Cardiac muscle cell (in vitro differentiated cells and primary cell): ENCODE results near the gene AFTPH. TPM values are rescaled to one million over a fixed set of nuclear protein-coding genes. Genes with fewer than 3 reads are reported as not detected.

Experiments used
- DNase-seq, 2 donors: peaks; one replicate each; pipeline versions ENCODE4 v3.0.0 to v3.0.0-alpha.2; 2010 to 2017; ENCODE audit warnings: low read depth in 1 of 2, low spot score in 1 of 2
- H3K27ac ChIP-seq: fragments of 200-600 bp; sonication (generic); 2 replicates; pipeline ENCODE4 v1.5.1; 2016
- H3K27me3 ChIP-seq: fragments of 200-600 bp; sonication (generic); 2 replicates; pipeline ENCODE4 v1.6.0; 2016; ENCODE audit warnings: control low read depth
- H3K36me3 ChIP-seq: fragments of 200-600 bp; sonication (generic); 2 replicates; pipeline ENCODE4 v1.5.1; 2016; ENCODE audit warnings: control low read depth
- H3K4me1 ChIP-seq: fragments of 200-600 bp; sonication (generic); 2 replicates; pipeline ENCODE4 v1.8.1; 2017; ENCODE audit warnings: low read depth, mild to moderate bottlenecking, mixed run types
- H3K4me3 ChIP-seq: fragments of 200-600 bp; sonication (generic); 2 replicates; pipeline ENCODE4 v1.5.1; 2016; ENCODE audit warnings: mild to moderate bottlenecking
- H3K9me3 ChIP-seq: fragments of 200-600 bp; sonication (generic); 2 replicates; pipeline ENCODE4 v1.5.1; 2017; ENCODE audit warnings: low read depth, mild to moderate bottlenecking, control low read depth
- CTCF ChIP-seq: IDR thresholded peaks from 2 replicates; pipeline ENCODE4 v1.5.1; 2012; ENCODE audit warnings: low read depth, mild to moderate bottlenecking, low read length
- polyA plus RNA-seq: library from polyadenylated mRNA; unstranded; fragments of >200 nt; fragmentation: Nextera tagmentation; extraction: Ambion mirVana; gene quantifications from 2 replicates; pipeline ENCODE4 v1.2.1, GENCODE V29; 2016
- total RNA-seq: library from RNA; depleted of rRNA; stranded (reverse); fragments of >200 nt; gene quantifications from 2 replicates; pipeline ENCODE4 v1.2.3, GENCODE V29; 2016

The AFTPH gene
- total and polyA plus RNA-seq, 2 experiments from 2014 or later, result 7.1 to 18.5 TPM

GRCh38 chr2:64567473-64567872, 43.3 kb downstream of the AFTPH start:
- H3K4me1 ChIP-seq, result no peaks in the 10 kb centered on the region
- H3K4me3 ChIP-seq, result no peak overlapping the region
- no peak for DNase-seq
- TF ChIP-seq CTCF, result no peak
- no peak overlapping the region for H3K27ac ChIP-seq
- H3K36me3 ChIP-seq, result peaks cover 17% of the 10 kb centered on the region
- no peaks in the 10 kb centered on the region for H3K9me3 ChIP-seq
- H3K27me3 ChIP-seq, result no peaks in the 10 kb centered on the region

- H3K27ac ChIP-seq, result no peak overlapping the region
- peaks cover 25% of the 10 kb centered on the region for H3K36me3 ChIP-seq
- no peaks in the 10 kb centered on the region for H3K27me3 ChIP-seq
- no peak for TF ChIP-seq CTCF
- H3K4me3 ChIP-seq, result no peak overlapping the region
- H3K9me3 ChIP-seq, result no peaks in the 10 kb centered on the region
- no peaks in the 10 kb centered on the region for H3K4me1 ChIP-seq
- no peak for DNase-seq
Observed at GRCh38 chr2:64568836-64569235, 44.7 kb downstream of the AFTPH start.

- no peak for DNase-seq
- TF ChIP-seq CTCF, result no peak
- H3K27ac ChIP-seq, result no peak overlapping the region
Observed at GRCh38 chr2:64574871-64575270, 50.7 kb downstream of the AFTPH start.

GRCh38 chr2:64581018-64581417, 56.9 kb downstream of the AFTPH start:
- Histone ChIP-seq H3K4me1 (no peaks in the 10 kb centered on the region), H3K36me3 (peaks cover 8% of the 10 kb centered on the region), H3K27me3 (no peaks in the 10 kb centered on the region), H3K4me3 (no peak overlapping the region), H3K27ac (no peak overlapping the region), H3K9me3 (no peaks in the 10 kb centered on the region)
- no peak for DNase-seq
- TF ChIP-seq CTCF, result no peak

More at GRCh38 chr2:64574871-64575270, 50.7 kb downstream of the AFTPH start:
- no peak overlapping the region for H3K4me3 ChIP-seq
- H3K36me3 ChIP-seq, result peaks cover 23% of the 10 kb centered on the region
- H3K4me1 ChIP-seq, result no peaks in the 10 kb centered on the region
- H3K27me3 ChIP-seq, result no peaks in the 10 kb centered on the region
- H3K9me3 ChIP-seq, result no peaks in the 10 kb centered on the region

- Histone ChIP-seq H3K27ac (no peak overlapping the region), H3K4me3 (no peak overlapping the region), H3K27me3 (no peaks in the 10 kb centered on the region), H3K9me3 (no peaks in the 10 kb centered on the region), H3K4me1 (no peaks in the 10 kb centered on the region), H3K36me3 (peaks cover 11% of the 10 kb centered on the region)
- no peak for DNase-seq
- TF ChIP-seq CTCF, result no peak
Observed at GRCh38 chr2:64581777-64582539, 57.8 kb downstream of the AFTPH start.
